Measurements from ENCODE around the gene GPI.

GPI gene

GRCh38 chr19:34345947-34346351 is 19.0 kb upstream of the GPI start:
- TF ChIP-seq CTCF (IDR thresholded peaks at IDR 0.05; ENCODE audit: low read depth, low read length, poor library complexity, severe bottlenecking) (peak; percentile 92), EZH2phosphoT487 (IDR thresholded peaks at IDR 0.05; ENCODE audit: borderline replicate concordance, low read length) (no peak)
- H3F3A ChIP-seq (ENCODE audit: control insufficient read depth, insufficient read depth): no peaks in the 10 kb centered on the region
- peaks cover 11% of the 10 kb centered on the region for H3K4me1 ChIP-seq (ENCODE audit: control insufficient read depth, low read length)
- no peak overlapping the region for H3K27ac ChIP-seq (ENCODE audit: low read depth, low read length)
- no peak overlapping the region for H3K4me3 ChIP-seq (ENCODE audit: low read length)
- no peak overlapping the region for H3K4me2 ChIP-seq (ENCODE audit: low read length)
- no peaks in the 10 kb centered on the region for H3K9me3 ChIP-seq (ENCODE audit: control insufficient read depth, insufficient read depth, low read length)
- H3K9me2 ChIP-seq (replicated peaks; ENCODE audit: control insufficient read depth, low read length): no peaks in the 10 kb centered on the region
- no peaks in the 10 kb centered on the region for H3K27me3 ChIP-seq (ENCODE audit: control insufficient read depth, low read length)
- H3K79me2 ChIP-seq (ENCODE audit: control insufficient read depth, low read length): no peaks in the 10 kb centered on the region
- H3K36me3 ChIP-seq (ENCODE audit: control insufficient read depth, low read length): peaks cover 34% of the 10 kb centered on the region
- H4K20me1 ChIP-seq (ENCODE audit: control insufficient read depth, insufficient read depth, low read depth, low read length): no peaks in the 10 kb centered on the region

GRCh38 chr19:34347561-34348165 is 17.3 kb upstream of the GPI start:
- Histone ChIP-seq H4K20me1 (ENCODE audit: control insufficient read depth, insufficient read depth, low read depth, low read length) (no peaks in the 10 kb centered on the region), H3F3A (ENCODE audit: control insufficient read depth, insufficient read depth) (no peaks in the 10 kb centered on the region), H3K27ac (ENCODE audit: low read depth, low read length) (no peak overlapping the region), H3K4me3 (ENCODE audit: low read length) (no peak overlapping the region), H3K4me1 (ENCODE audit: control insufficient read depth, low read length) (peaks cover 11% of the 10 kb centered on the region), H3K79me2 (ENCODE audit: control insufficient read depth, low read length) (no peaks in the 10 kb centered on the region), H3K9me3 (ENCODE audit: control insufficient read depth, insufficient read depth, low read length) (no peaks in the 10 kb centered on the region), H3K9me2 (replicated peaks; ENCODE audit: control insufficient read depth, low read length) (no peaks in the 10 kb centered on the region), H3K36me3 (ENCODE audit: control insufficient read depth, low read length) (peaks cover 20% of the 10 kb centered on the region), H3K27me3 (ENCODE audit: control insufficient read depth, low read length) (no peaks in the 10 kb centered on the region), H3K4me2 (ENCODE audit: low read length) (no peak overlapping the region)
- TF ChIP-seq EZH2phosphoT487 (IDR thresholded peaks at IDR 0.05; ENCODE audit: borderline replicate concordance, low read length) (no peak), CTCF (IDR thresholded peaks at IDR 0.05; ENCODE audit: low read depth, low read length, poor library complexity, severe bottlenecking) (no peak)

GRCh38 chr19:34348899-34349487 is 16.0 kb upstream of the GPI start:
- Histone ChIP-seq H3K27ac (ENCODE audit: low read depth, low read length) (no peak overlapping the region), H3K4me1 (ENCODE audit: control insufficient read depth, low read length) (peaks cover 11% of the 10 kb centered on the region), H3F3A (ENCODE audit: control insufficient read depth, insufficient read depth) (no peaks in the 10 kb centered on the region; the same call in 1 of the 2 replicates), H3K79me2 (ENCODE audit: control insufficient read depth, low read length) (no peaks in the 10 kb centered on the region), H3K9me2 (replicated peaks; ENCODE audit: control insufficient read depth, low read length) (no peaks in the 10 kb centered on the region), H3K4me2 (ENCODE audit: low read length) (no peak overlapping the region), H3K9me3 (ENCODE audit: control insufficient read depth, insufficient read depth, low read length) (no peaks in the 10 kb centered on the region), H3K36me3 (ENCODE audit: control insufficient read depth, low read length) (peaks cover 26% of the 10 kb centered on the region), H3K27me3 (ENCODE audit: control insufficient read depth, low read length) (no peaks in the 10 kb centered on the region), H3K4me3 (ENCODE audit: low read length) (no peak overlapping the region), H4K20me1 (ENCODE audit: control insufficient read depth, insufficient read depth, low read depth, low read length) (no peaks in the 10 kb centered on the region)
- TF ChIP-seq CTCF (IDR thresholded peaks at IDR 0.05; ENCODE audit: low read depth, low read length, poor library complexity, severe bottlenecking): no peak
- TF ChIP-seq EZH2phosphoT487 (IDR thresholded peaks at IDR 0.05; ENCODE audit: borderline replicate concordance, low read length): no peak

All from DOHH2 (cell line).